ENCODE data around the gene BLTP2.
A peak's percentile ranks its signal among the peaks of the same experiment; 100 is the strongest.
"Not testable (repeated sequence)": the region's sequence is repeated elsewhere in the genome, so short reads cannot be mapped to it uniquely, and the experiment has no call there.

Gene BLTP2

DNA sequence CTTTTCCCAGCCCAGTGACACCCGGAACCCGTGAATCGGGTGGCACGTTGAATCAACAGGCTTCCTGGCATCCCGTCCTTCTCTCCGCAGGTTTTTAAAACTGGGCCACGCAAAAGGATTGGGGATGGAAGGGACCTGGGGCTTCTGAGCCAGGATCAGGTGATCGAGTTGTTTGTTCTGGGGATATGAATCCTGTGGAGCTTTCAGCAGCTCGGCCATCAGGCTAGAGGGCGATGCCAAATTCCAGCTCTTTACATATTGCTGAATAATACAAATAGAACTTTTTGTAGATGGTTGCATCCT, 17.5 kb upstream of the BLTP2 start:
- peak overlapping the region; percentile 95 for H3K4me2 ChIP-seq (ENCODE audit: low read length)

DNA sequence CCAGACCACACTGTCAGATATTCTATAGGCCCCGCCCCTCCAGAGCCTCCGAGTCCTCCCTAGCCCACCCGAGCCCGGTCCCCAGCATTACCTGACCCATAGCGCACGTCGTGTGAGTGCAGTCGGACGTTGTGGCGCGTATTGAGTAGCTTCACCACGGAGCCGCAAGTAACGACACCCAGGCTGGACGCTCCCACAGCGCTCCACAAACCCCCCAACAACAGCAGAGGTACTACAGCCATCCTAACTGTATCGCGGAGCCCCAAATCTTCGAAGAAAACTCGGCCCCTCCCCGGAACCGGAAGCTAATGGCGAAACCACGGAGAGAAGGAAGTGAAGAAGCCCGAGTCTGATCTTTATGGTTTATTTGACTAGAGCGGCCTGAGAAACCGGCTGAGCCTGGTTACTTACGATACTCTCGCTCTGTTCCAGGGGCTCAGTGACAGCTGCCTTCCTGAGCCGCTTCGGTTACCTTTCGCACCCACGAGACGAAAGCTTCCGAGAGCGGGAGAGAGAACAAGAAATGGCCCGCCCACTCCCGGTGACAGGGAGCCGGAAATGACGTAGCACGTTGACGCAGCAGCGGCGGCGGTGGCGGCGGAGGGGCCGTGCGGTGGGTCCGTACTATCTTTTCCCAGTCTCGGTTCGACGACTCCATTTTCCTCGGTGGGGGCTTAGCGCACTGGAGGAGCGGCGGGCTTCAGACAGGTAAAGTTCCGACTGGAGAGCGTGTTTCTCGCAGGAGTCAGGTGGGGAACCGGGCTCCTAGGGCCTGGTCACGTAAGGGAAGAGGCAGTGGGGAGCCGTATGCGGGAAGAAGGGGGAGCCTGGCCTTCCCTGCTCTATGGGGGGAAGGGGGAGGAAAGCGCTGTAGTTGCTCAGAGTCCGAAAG, 16.9 kb upstream of the BLTP2 start, which contains the start of the genes SDF2 and SUPT6H:
Gene SDF2, minus strand, starts transcription at position 272 of the 892 bp plus-strand sequence. Its CDS starts 30 bp downstream, at position 242.
Gene SUPT6H, plus strand, starts transcription at position 571 of the 892 bp plus-strand sequence. CDS start 11,197 bp downstream, outside the sequence.
- H3K9ac ChIP-seq (ENCODE audit: low read length), result peak within 1 kb of the TSS; percentile 78
- H3K27ac ChIP-seq (ENCODE audit: low read depth, low read length, poor library complexity, severe bottlenecking), result peak within 1 kb of the TSS; percentile 88
- H3F3A ChIP-seq (ENCODE audit: insufficient read depth, low read length), result no peaks in the 10 kb centered on the region
- peaks cover 3% of the 10 kb centered on the region; the same call in 1 of the 2 replicates for H3K9me3 ChIP-seq (ENCODE audit: low read length)
- peaks cover 46% of the 10 kb centered on the region for H3K36me3 ChIP-seq (ENCODE audit: insufficient read depth, low read length)
- H3K4me1 ChIP-seq (ENCODE audit: insufficient read depth, low read length, severe bottlenecking), result peaks cover 35% of the 10 kb centered on the region
- H4K20me1 ChIP-seq (ENCODE audit: insufficient read depth, low read length), result no peaks in the 10 kb centered on the region
- H3K9me2 ChIP-seq (ENCODE audit: low read depth, low read length), result no peaks in the 10 kb centered on the region
- H3K4me3 ChIP-seq (ENCODE audit: low read depth, low read length, poor library complexity, severe bottlenecking), result peak within 1 kb of the TSS; percentile 85
- H3K27me3 ChIP-seq (ENCODE audit: insufficient read depth, low read length), result no peaks in the 10 kb centered on the region
- TF ChIP-seq, protein P1, sequence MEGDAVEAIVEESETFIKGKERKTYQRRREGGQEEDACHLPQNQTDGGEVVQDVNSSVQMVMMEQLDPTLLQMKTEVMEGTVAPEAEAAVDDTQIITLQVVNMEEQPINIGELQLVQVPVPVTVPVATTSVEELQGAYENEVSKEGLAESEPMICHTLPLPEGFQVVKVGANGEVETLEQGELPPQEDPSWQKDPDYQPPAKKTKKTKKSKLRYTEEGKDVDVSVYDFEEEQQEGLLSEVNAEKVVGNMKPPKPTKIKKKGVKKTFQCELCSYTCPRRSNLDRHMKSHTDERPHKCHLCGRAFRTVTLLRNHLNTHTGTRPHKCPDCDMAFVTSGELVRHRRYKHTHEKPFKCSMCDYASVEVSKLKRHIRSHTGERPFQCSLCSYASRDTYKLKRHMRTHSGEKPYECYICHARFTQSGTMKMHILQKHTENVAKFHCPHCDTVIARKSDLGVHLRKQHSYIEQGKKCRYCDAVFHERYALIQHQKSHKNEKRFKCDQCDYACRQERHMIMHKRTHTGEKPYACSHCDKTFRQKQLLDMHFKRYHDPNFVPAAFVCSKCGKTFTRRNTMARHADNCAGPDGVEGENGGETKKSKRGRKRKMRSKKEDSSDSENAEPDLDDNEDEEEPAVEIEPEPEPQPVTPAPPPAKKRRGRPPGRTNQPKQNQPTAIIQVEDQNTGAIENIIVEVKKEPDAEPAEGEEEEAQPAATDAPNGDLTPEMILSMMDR (IDR thresholded peaks at IDR 0.05; ENCODE audit: low read length), result no peak
- no peak for TF ChIP-seq EZH2 (IDR thresholded peaks at IDR 0.05; ENCODE audit: borderline replicate concordance, low read length)
- H3K4me2 ChIP-seq (ENCODE audit: low read length), result peak within 1 kb of the TSS; percentile 95
- no peak within 1 kb of the TSS for H2AFZ ChIP-seq (ENCODE audit: low read length)
- peaks cover 53% of the 10 kb centered on the region for H3K79me2 ChIP-seq (ENCODE audit: insufficient read depth, low read length)

More for the DNA sequence above, 17.5 kb upstream of the BLTP2 start:
- Histone ChIP-seq H3K27me3 (ENCODE audit: insufficient read depth, low read length) (no peaks in the 10 kb centered on the region), H3F3A (ENCODE audit: insufficient read depth, low read length) (no peaks in the 10 kb centered on the region), H4K20me1 (ENCODE audit: insufficient read depth, low read length) (no peaks in the 10 kb centered on the region), H3K9ac (ENCODE audit: low read length) (peak overlapping the region; percentile 78), H3K4me3 (ENCODE audit: low read depth, low read length, poor library complexity, severe bottlenecking) (peak overlapping the region; percentile 85), H3K27ac (ENCODE audit: low read depth, low read length, poor library complexity, severe bottlenecking) (peak overlapping the region; percentile 88), H3K4me1 (ENCODE audit: insufficient read depth, low read length, severe bottlenecking) (peaks cover 35% of the 10 kb centered on the region), H3K9me2 (ENCODE audit: low read depth, low read length) (no peaks in the 10 kb centered on the region), H3K36me3 (ENCODE audit: insufficient read depth, low read length) (peaks cover 48% of the 10 kb centered on the region), H3K9me3 (ENCODE audit: low read length) (peaks cover 3% of the 10 kb centered on the region; the same call in 1 of the 2 replicates), H2AFZ (ENCODE audit: low read length) (no peak overlapping the region), H3K79me2 (ENCODE audit: insufficient read depth, low read length) (peaks cover 54% of the 10 kb centered on the region)
- TF ChIP-seq, protein P1 (IDR thresholded peaks at IDR 0.05; ENCODE audit: low read length), result no peak
- TF ChIP-seq EZH2 (IDR thresholded peaks at IDR 0.05; ENCODE audit: borderline replicate concordance, low read length), result no peak

DNA sequence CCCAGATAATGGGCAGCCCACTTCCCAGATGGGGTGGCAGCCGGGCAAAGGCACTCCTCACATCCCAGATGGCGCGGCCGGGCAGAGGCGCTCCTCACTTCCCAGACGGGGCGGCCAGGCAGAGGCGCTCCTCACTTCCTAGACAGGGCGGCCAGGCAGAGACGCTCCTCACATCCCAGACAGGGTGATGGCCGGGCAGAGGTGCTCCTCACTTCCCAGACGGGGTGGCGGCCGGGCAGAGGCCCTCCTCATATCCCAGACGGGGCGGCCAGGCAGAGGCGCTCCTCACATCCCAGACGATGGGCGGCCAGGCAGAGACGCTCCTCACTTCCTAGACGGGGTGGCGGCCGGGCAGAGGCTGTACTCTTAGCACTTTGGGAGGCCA, 14.5 kb upstream of the BLTP2 start:
- Histone ChIP-seq H3K79me2 (ENCODE audit: insufficient read depth, low read length) (peaks cover 39% of the 10 kb centered on the region), H3K36me3 (ENCODE audit: insufficient read depth, low read length) (peaks cover 32% of the 10 kb centered on the region), H3K4me1 (ENCODE audit: insufficient read depth, low read length, severe bottlenecking) (peaks cover 31% of the 10 kb centered on the region)
- not testable (repeated sequence) for H3K4me3 ChIP-seq (ENCODE audit: low read depth, low read length, poor library complexity, severe bottlenecking); H3K27me3 ChIP-seq (ENCODE audit: insufficient read depth, low read length); H3K4me2 ChIP-seq (ENCODE audit: low read length); H2AFZ ChIP-seq (ENCODE audit: low read length); H4K20me1 ChIP-seq (ENCODE audit: insufficient read depth, low read length); H3F3A ChIP-seq (ENCODE audit: insufficient read depth, low read length); H3K27ac ChIP-seq (ENCODE audit: low read depth, low read length, poor library complexity, severe bottlenecking); H3K9me2 ChIP-seq (ENCODE audit: low read depth, low read length); H3K9ac ChIP-seq (ENCODE audit: low read length); H3K9me3 ChIP-seq (ENCODE audit: low read length)

DNA sequence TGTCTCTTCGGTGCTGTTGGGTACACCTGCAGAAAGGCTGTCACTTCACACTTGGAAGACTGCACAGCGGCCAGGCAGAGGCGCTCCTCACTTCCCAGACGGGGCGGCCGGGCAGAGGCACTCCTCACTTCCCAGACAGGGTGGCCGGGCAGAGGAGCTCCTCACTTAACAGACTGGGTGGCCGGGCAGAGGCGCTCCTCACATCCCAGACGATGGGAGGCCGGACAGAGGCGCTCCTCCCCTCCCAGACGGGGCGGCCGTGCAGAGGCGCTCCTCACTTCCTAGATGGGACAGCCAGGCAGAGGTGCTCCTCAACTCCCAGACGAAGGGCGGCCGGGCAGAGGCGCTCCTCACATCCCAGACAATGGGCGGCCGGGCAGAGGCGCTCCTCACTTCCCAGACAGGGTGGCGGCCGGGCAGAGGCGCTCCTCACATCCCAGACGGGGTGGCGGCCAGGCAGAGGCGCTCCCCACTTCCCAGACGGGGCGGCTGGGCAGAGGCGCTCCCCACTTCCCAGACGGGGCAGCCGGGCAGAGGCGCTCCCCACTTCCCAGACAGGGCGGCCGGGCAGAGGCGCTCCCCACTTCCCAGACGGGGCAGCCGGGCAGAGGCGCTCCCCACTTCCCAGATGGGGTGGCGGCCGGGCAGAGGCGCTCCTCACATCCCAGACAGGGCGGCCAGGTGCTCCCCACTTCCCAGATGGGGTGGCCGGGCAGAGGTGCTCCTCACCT, 14.0 kb upstream of the BLTP2 start:
- not testable (repeated sequence) for H4K20me1 ChIP-seq (ENCODE audit: insufficient read depth, low read length); H2AFZ ChIP-seq (ENCODE audit: low read length); H3K4me2 ChIP-seq (ENCODE audit: low read length); H3K9me2 ChIP-seq (ENCODE audit: low read depth, low read length); H3K9ac ChIP-seq (ENCODE audit: low read length); H3K9me3 ChIP-seq (ENCODE audit: low read length); H3K4me3 ChIP-seq (ENCODE audit: low read depth, low read length, poor library complexity, severe bottlenecking); H3K27ac ChIP-seq (ENCODE audit: low read depth, low read length, poor library complexity, severe bottlenecking); H3K27me3 ChIP-seq (ENCODE audit: insufficient read depth, low read length); H3F3A ChIP-seq (ENCODE audit: insufficient read depth, low read length)
- Histone ChIP-seq H3K79me2 (ENCODE audit: insufficient read depth, low read length) (peaks cover 35% of the 10 kb centered on the region), H3K36me3 (ENCODE audit: insufficient read depth, low read length) (peaks cover 32% of the 10 kb centered on the region), H3K4me1 (ENCODE audit: insufficient read depth, low read length, severe bottlenecking) (peaks cover 25% of the 10 kb centered on the region)

DNA sequence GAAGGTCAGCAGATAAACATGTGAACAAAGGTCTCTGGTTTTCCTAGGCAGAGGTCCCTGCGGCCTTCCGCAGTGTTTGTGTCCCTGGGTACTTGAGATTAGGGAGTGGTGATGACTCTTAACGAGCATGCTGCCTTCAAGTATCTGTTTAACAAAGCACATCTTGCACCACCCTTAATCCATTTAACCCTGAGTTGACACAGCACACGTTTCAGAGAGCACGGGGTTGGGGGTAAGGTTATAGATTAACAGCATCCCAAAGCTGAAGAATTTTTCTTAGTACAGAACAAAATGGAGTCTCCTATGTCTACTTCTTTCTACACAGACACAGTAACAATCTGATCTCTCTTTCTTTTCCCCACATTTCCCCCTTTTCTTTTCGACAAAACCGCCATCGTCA, 13.4 kb upstream of the BLTP2 start:
- not testable (repeated sequence) for H3K4me2 ChIP-seq (ENCODE audit: low read length); H3K9me3 ChIP-seq (ENCODE audit: low read length); H3K9ac ChIP-seq (ENCODE audit: low read length); H3K27me3 ChIP-seq (ENCODE audit: insufficient read depth, low read length); H2AFZ ChIP-seq (ENCODE audit: low read length); H3F3A ChIP-seq (ENCODE audit: insufficient read depth, low read length); H3K4me3 ChIP-seq (ENCODE audit: low read depth, low read length, poor library complexity, severe bottlenecking); H3K27ac ChIP-seq (ENCODE audit: low read depth, low read length, poor library complexity, severe bottlenecking); H4K20me1 ChIP-seq (ENCODE audit: insufficient read depth, low read length); H3K9me2 ChIP-seq (ENCODE audit: low read depth, low read length)
- Histone ChIP-seq H3K79me2 (ENCODE audit: insufficient read depth, low read length) (peaks cover 29% of the 10 kb centered on the region), H3K36me3 (ENCODE audit: insufficient read depth, low read length) (peaks cover 32% of the 10 kb centered on the region), H3K4me1 (ENCODE audit: insufficient read depth, low read length, severe bottlenecking) (peaks cover 19% of the 10 kb centered on the region)
